Measurements from ENCODE around the gene UXS1.

UXS1 gene

DNA sequence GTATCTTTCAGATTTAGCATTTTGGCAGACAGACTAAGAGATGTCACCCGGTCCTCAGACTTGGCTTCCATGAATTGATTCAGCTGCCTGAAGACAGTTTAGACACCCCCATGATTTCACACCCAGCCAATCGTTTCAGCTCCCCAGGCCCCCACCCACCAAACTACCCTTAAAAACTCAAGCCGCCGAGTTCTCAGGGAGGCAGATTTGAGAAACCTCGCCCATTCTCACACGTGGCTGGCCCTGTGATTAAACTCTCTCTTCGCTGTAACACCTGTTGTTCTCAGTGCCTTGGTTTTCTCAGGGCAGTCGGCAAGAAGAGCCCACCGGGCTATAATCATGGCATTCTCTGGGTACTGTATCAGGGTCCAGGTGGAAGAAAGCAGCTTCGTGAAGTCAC lies 35.2 kb downstream of the UXS1 start:
- CTCF ChIA-PET = no interaction called here
- POLR2A ChIA-PET = no interaction called here
- no peak for DNase-seq (ENCODE audit: extremely low spot score)
- TF ChIP-seq, protein P1, sequence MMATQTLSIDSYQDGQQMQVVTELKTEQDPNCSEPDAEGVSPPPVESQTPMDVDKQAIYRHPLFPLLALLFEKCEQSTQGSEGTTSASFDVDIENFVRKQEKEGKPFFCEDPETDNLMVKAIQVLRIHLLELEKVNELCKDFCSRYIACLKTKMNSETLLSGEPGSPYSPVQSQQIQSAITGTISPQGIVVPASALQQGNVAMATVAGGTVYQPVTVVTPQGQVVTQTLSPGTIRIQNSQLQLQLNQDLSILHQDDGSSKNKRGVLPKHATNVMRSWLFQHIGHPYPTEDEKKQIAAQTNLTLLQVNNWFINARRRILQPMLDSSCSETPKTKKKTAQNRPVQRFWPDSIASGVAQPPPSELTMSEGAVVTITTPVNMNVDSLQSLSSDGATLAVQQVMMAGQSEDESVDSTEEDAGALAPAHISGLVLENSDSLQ (IDR thresholded peaks at IDR 0.05) = no peak
- TF ChIP-seq ZNF384 (IDR thresholded peaks at IDR 0.05) = no peak
- no peak for TF ChIP-seq FOXK2 (IDR thresholded peaks at IDR 0.05)
- TF ChIP-seq FOXA1 (IDR thresholded peaks at IDR 0.05) = no peak
- no peak for TF ChIP-seq HDGF (IDR thresholded peaks at IDR 0.05; ENCODE audit: borderline replicate concordance)
- TF ChIP-seq L3MBTL2 (conservative IDR thresholded peaks at IDR 0.05) = no peak
- TF ChIP-seq BHLHE40 (IDR thresholded peaks at IDR 0.05; ENCODE audit: borderline replicate concordance) = no peak
- TF ChIP-seq TARDBP (IDR thresholded peaks at IDR 0.05) = no peak
- TF ChIP-seq CTBP1 (IDR thresholded peaks at IDR 0.05; ENCODE audit: borderline replicate concordance) = no peak
- TF ChIP-seq NFRKB (IDR thresholded peaks at IDR 0.05) = no peak

DNA sequence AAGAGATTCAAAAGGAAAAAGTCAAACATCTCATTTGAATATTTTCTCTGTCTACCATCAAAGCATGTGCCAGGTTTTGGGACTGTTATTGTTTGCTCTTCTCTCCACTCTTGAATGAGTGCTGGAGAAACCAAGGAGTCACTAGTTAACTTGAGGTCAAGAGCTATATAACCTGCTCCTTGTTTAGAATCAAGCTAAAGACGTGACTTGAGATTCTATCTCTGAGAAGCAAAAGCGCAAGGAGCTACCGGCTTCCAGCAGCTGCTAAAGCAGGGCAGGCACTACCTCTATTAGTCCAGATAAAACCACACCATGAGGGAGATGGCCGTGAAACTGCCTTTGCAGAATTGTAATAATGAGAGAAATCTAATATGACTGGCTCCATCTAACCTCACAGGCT lies 36.0 kb downstream of the UXS1 start:
- no peak for DNase-seq (ENCODE audit: extremely low spot score)
- no peak for TF ChIP-seq SP1 (IDR thresholded peaks at IDR 0.05)
- TF ChIP-seq FOXA1 (IDR thresholded peaks at IDR 0.05) = no peak
- TF ChIP-seq NFRKB (IDR thresholded peaks at IDR 0.05) = no peak
- TF ChIP-seq L3MBTL2 (conservative IDR thresholded peaks at IDR 0.05) = no peak
- TF ChIP-seq FOXM1 (IDR thresholded peaks at IDR 0.05; ENCODE audit: borderline replicate concordance) = no peak
- TF ChIP-seq CTBP1 (IDR thresholded peaks at IDR 0.05; ENCODE audit: borderline replicate concordance) = no peak
- TF ChIP-seq ZNF384 (IDR thresholded peaks at IDR 0.05) = no peak
- no peak for TF ChIP-seq LEF1 (IDR thresholded peaks at IDR 0.05; ENCODE audit: borderline replicate concordance)
- no peak for TF ChIP-seq SUZ12 (IDR thresholded peaks at IDR 0.05)
- TF ChIP-seq ARNT (IDR thresholded peaks at IDR 0.05) = no peak
- ChIA-PET CTCF (no interaction called here), POLR2A (no interaction called here)

DNA sequence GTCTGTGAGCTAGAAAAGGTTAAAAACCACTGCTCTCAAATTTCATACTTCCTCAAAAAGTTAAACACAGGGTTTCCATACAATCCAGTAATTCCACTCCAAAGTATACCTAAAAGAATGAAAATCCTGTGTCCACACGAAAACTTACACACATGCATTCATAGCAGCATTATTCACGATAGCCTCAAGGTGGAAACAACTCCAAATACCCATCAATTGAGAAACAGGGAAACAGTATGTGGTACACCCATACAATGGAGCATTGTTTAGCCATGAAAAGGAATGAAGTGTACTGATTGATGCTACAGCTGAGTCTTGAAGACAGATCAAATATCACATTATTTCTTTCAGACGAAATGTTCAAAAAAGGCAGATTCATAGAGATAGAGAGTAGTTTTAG lies 36.7 kb downstream of the UXS1 start:
- no peak for DNase-seq (ENCODE audit: extremely low spot score)
- POLR2A ChIA-PET = no interaction called here
- CTCF ChIA-PET = no interaction called here
- TF ChIP-seq BHLHE40 (IDR thresholded peaks at IDR 0.05; ENCODE audit: borderline replicate concordance) (no peak), ZNF384 (IDR thresholded peaks at IDR 0.05) (no peak), HDGF (IDR thresholded peaks at IDR 0.05; ENCODE audit: borderline replicate concordance) (no peak), NFRKB (IDR thresholded peaks at IDR 0.05) (no peak), TARDBP (IDR thresholded peaks at IDR 0.05) (no peak), ARNT (IDR thresholded peaks at IDR 0.05) (no peak), CTBP1 (IDR thresholded peaks at IDR 0.05; ENCODE audit: borderline replicate concordance) (no peak), ELF4 (IDR thresholded peaks at IDR 0.05) (no peak), FOXK2 (IDR thresholded peaks at IDR 0.05) (no peak), SUZ12 (IDR thresholded peaks at IDR 0.05) (no peak), FOXM1 (IDR thresholded peaks at IDR 0.05; ENCODE audit: borderline replicate concordance) (no peak), FOXA1 (IDR thresholded peaks at IDR 0.05) (no peak), SP1 (IDR thresholded peaks at IDR 0.05) (no peak), LEF1 (IDR thresholded peaks at IDR 0.05; ENCODE audit: borderline replicate concordance) (no peak), L3MBTL2 (conservative IDR thresholded peaks at IDR 0.05) (no peak)
- TF ChIP-seq, protein P1 (IDR thresholded peaks at IDR 0.05) = no peak

DNA sequence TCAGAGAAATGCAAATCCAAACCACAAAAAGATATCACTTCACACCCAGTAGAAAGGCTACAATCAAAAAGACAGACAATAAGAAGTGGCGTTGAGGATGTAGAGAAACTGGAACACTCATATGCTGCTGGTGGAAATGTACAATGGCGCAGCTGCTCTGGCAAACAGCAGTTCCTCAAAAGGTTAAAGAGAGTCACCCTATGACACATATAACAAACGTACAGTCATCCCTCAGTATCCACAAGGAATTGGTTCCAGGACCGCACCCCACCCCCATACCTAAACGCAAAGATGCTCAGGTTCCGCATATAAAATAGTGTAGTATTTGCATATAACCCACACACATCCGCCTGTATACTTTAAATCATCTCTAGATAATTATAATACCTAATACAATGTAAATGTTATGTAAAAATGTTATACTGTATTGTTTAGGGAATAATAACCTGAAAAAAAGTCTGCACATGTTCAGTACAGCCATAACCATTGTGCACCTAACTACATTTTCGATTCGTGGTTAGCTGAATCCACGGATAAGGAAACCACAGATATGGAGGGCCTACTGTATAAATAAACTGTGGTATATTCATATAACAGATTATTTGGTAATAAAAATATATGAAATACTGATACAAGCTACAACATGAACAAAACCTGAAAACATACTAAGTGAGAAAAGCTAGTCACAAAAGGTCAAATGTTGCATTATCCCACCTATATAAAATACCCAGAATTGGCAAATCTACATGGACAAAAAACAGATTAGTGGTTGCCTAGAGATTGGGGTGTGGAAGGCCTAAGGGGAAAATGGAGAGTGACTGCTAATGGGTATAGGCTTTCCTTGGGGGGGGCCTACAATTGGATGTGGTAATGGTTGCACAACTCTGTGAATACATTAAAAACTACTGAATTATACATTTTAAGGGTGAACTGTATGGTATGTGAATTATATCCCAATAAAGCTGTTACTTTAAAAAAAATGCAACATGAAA lies 37.5 kb downstream of the UXS1 start:
- no peak for DNase-seq (ENCODE audit: extremely low spot score)
- POLR2A ChIA-PET = no interaction called here
- TF ChIP-seq, protein P1 (IDR thresholded peaks at IDR 0.05) = no peak
- TF ChIP-seq SP1 (IDR thresholded peaks at IDR 0.05) = no peak
- TF ChIP-seq LEF1 (IDR thresholded peaks at IDR 0.05; ENCODE audit: borderline replicate concordance) = no peak
- no peak for TF ChIP-seq BHLHE40 (IDR thresholded peaks at IDR 0.05; ENCODE audit: borderline replicate concordance)
- no peak for TF ChIP-seq L3MBTL2 (conservative IDR thresholded peaks at IDR 0.05)
- TF ChIP-seq FOXK2 (IDR thresholded peaks at IDR 0.05) = no peak
- no peak for TF ChIP-seq ARNT (IDR thresholded peaks at IDR 0.05)
- no peak for TF ChIP-seq TARDBP (IDR thresholded peaks at IDR 0.05)
- CTCF ChIA-PET = no interaction called here

DNA sequence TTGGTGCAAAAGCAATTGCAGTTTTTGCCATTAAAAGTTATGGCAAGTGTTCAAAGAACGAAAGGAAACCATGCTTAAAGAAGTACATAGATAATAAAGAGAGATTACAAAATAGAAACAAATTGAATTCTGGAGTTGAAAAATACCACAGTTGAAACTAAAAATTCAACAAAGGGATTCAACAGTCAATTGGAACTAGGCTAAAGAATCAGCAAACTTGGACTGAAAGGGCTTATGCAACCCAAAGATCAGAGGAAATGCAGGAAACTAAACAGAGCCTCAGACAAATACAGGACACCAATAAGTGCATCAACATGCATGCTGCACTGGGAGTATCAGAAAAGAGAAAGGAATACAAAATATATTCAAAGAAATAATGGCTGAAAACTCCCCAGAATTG lies 40.3 kb downstream of the UXS1 start:
- TF ChIP-seq, protein P1 (IDR thresholded peaks at IDR 0.05) = no peak
- TF ChIP-seq CTBP1 (IDR thresholded peaks at IDR 0.05; ENCODE audit: borderline replicate concordance) (no peak), LEF1 (IDR thresholded peaks at IDR 0.05; ENCODE audit: borderline replicate concordance) (no peak), ELF4 (IDR thresholded peaks at IDR 0.05) (no peak), NFRKB (IDR thresholded peaks at IDR 0.05) (no peak), ZNF384 (IDR thresholded peaks at IDR 0.05) (no peak), BHLHE40 (IDR thresholded peaks at IDR 0.05; ENCODE audit: borderline replicate concordance) (no peak), L3MBTL2 (conservative IDR thresholded peaks at IDR 0.05) (no peak), TARDBP (IDR thresholded peaks at IDR 0.05) (no peak), FOXA1 (IDR thresholded peaks at IDR 0.05) (no peak), SUZ12 (IDR thresholded peaks at IDR 0.05) (no peak), ARNT (IDR thresholded peaks at IDR 0.05) (no peak), HDGF (IDR thresholded peaks at IDR 0.05; ENCODE audit: borderline replicate concordance) (no peak), SP1 (IDR thresholded peaks at IDR 0.05) (no peak), FOXM1 (IDR thresholded peaks at IDR 0.05; ENCODE audit: borderline replicate concordance) (no peak), FOXK2 (IDR thresholded peaks at IDR 0.05) (no peak)
- CTCF ChIA-PET = no interaction called here
- POLR2A ChIA-PET = no interaction called here
- DNase-seq (ENCODE audit: extremely low spot score) = no peak

Data from HEK293T (cell line).